ENCODE results near the gene TAL1.

DNA sequence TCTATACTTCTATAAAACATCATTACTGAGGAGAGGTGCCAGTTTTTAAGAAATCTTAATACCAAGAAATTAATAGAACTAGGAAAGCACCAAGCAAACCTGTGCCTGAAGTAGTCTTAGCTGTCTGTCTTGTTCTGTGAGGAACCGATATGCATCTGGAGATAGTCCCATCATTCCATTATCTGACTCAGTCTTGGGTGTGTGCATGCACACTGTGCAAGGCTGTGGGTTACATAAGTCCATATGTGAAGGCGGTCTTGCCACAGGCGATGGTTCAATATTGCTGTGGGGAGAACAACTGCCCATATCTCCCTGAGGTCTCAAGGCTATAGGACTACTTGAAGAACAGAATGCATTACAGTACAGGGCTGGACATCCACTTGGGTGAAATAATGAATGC, 48.1 kb upstream of the TAL1 start:
- TF ChIP-seq POLR2A (IDR thresholded peaks at IDR 0.05; ENCODE audit: low read depth, low read length) = no peak
- no peak for TF ChIP-seq TAF1 (IDR thresholded peaks at IDR 0.05; ENCODE audit: low read depth, low read length)
